Endodermal cell (in vitro differentiated cells): Measurements from ENCODE around the gene S100P. TPM values are rescaled to one million over a fixed set of nuclear protein-coding genes. Genes with fewer than 3 reads are reported as not detected.

Experiments used
- DNase-seq: peaks from one replicate; pipeline ENCODE4 v3.0.0-alpha.2; 2017
- H3K27ac ChIP-seq: 2 replicates; pipeline ENCODE4 v1.5.1; 2013; ENCODE audit warnings: mild to moderate bottlenecking, low read depth, low read length, moderate library complexity
- H3K27me3 ChIP-seq: 2 replicates; pipeline ENCODE4 v1.6.1; 2013; ENCODE audit warnings: mild to moderate bottlenecking, low read length, moderate library complexity; ENCODE audit not compliant: insufficient read depth, control insufficient read depth, poor library complexity, severe bottlenecking
- H3K36me3 ChIP-seq: 2 replicates; pipeline ENCODE4 v1.7.0; 2013; ENCODE audit warnings: mild to moderate bottlenecking, low read length, moderate library complexity; ENCODE audit not compliant: control insufficient read depth, insufficient read depth
- H3K4me1 ChIP-seq: one replicate; pipeline ENCODE4 v1.7.0; 2013; ENCODE audit warnings: low read length; ENCODE audit not compliant: control insufficient read depth, insufficient read depth
- H3K4me3 ChIP-seq: 2 replicates; pipeline ENCODE4 v1.5.1; 2013; ENCODE audit warnings: mild to moderate bottlenecking, low read length, moderate library complexity
- H3K9ac ChIP-seq: 2 replicates; pipeline ENCODE4 v1.6.1; 2013; ENCODE audit warnings: mild to moderate bottlenecking, low read length, moderate library complexity; ENCODE audit not compliant: poor library complexity, severe bottlenecking; ENCODE audit errors: extremely low read depth
- H3K9me3 ChIP-seq: 2 replicates; pipeline ENCODE4 v1.6.1; 2013; ENCODE audit warnings: mild to moderate bottlenecking, low read length, moderate library complexity; ENCODE audit not compliant: control insufficient read depth
- H3K27ac Mint-ChIP-seq: 2 replicates; pipeline ENCODE4 v1.8.0; 2020; ENCODE audit warnings: mixed read lengths
- H3K27me3 Mint-ChIP-seq: 2 replicates; pipeline ENCODE4 v1.8.0; 2021; ENCODE audit warnings: mild to moderate bottlenecking, mixed read lengths; ENCODE audit not compliant: insufficient read depth
- H3K36me3 Mint-ChIP-seq: 2 replicates; pipeline ENCODE4 v1.8.0; 2020; ENCODE audit warnings: low read depth, mixed read lengths
- H3K4me1 Mint-ChIP-seq: 2 replicates; pipeline ENCODE4 v1.8.0; 2020; ENCODE audit warnings: mixed read lengths
- H3K4me3 Mint-ChIP-seq: 2 replicates; pipeline ENCODE4 v1.8.0; 2020; ENCODE audit warnings: mild to moderate bottlenecking, moderate library complexity, mixed read lengths
- H3K9me3 Mint-ChIP-seq: 2 replicates; pipeline ENCODE4 v1.8.0; 2020; ENCODE audit warnings: mild to moderate bottlenecking, mixed read lengths
- WGBS, 2 experiments: methylation state at CpG; one replicate each; pipeline versions ENCODE4 v1.1.5 to v1.1.7; 2013; ENCODE audit warnings: missing lambda C conversion rate in 2 of 2, mixed read lengths in 1 of 2; ENCODE audit not compliant: insufficient coverage in 1 of 2, insufficient read length in 1 of 2; 5-methylcytosine and 5-hydroxymethylcytosine counted together
- total RNA-seq, 2 donors: library from RNA; stranded (reverse); fragmentation: NEBNext Ultra II Directional in 1 of 2; extraction: Animal tissue kit (Norgen Biotek cat#: 25700) in 1 of 2; gene quantifications; 2 replicates in 1 of 2; 3 replicates in 1 of 2; pipeline ENCODE4 v1.2.1, GENCODE V29; 2021
- TF ChIP-seq, protein P1 (sequence below): fragments of 200-600 bp; sonication (generic); conservative IDR thresholded peaks from 2 replicates; pipeline ENCODE4 v1.5.0; 2021; ENCODE audit warnings: antibody characterized with exemption, mild to moderate bottlenecking

The S100P gene
- total RNA-seq, 2 donors from 2014 or later = not detected

DNA sequence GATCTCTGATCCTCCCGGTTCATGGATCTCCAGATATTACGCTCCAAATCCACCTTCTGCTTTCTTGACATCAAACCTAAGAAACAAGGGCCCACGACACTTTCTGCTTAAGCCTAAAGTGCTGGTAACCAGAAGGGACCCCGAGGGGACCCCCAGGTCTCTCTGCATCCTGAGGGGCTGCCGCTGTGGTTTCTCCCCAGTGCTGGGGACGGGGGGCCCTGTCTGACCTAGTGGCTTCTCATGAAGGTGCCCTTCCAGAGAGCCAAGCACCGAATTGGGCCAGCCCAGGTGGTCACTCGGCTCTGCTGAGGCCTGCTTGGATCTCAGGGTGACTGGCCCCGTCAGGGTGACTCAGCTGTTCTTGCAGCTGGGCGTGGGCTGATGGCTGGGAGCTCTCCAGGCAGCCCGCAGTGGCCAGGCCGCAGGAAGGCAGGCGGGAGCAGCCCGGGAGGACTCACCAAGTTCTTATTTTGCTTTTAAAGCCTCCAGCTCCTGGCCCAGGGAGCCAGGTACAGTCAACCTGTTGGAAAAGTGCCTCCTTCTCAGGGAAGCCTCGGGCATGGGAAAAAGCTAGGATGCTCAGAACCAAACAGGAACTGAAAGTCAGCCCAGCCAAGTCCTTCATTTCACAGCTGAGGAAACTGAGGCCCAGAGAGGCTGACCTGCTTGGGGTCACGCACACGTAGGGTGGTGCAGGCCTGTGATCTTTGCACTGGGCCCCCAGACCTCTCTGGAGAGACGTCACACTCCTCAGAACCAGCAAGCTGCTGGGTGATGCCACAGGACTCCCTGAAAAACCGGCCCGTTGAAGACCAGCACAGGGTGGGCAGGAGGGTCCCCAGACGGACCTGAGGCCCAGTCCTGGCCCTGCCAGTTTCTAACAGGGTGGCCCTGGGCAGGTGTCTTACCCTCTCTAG lies 39.0 kb downstream of the S100P start:
- peak; percentile 71 for DNase-seq
- no peak overlapping the region for H3K4me3 ChIP-seq
- Mint-ChIP-seq H3K4me3 (no peak overlapping the region), H3K36me3 (no peaks in the 10 kb centered on the region), H3K27me3 (peaks cover 4% of the 10 kb centered on the region), H3K27ac (peak overlapping the region; percentile 81), H3K4me1 (peaks cover 2% of the 10 kb centered on the region), H3K9me3 (no peaks in the 10 kb centered on the region)
- no peaks in the 10 kb centered on the region for H3K36me3 ChIP-seq
- no peak overlapping the region for H3K27ac ChIP-seq
- WGBS, 2 experiments = 89 to 92% methylated on average over 15 to 21 of the region's 21 CpGs
- no peak overlapping the region for H3K9ac ChIP-seq
- no peaks in the 10 kb centered on the region for H3K4me1 ChIP-seq
- H3K9me3 ChIP-seq = no peaks in the 10 kb centered on the region
- no peaks in the 10 kb centered on the region for H3K27me3 ChIP-seq
- TF ChIP-seq, protein P1, sequence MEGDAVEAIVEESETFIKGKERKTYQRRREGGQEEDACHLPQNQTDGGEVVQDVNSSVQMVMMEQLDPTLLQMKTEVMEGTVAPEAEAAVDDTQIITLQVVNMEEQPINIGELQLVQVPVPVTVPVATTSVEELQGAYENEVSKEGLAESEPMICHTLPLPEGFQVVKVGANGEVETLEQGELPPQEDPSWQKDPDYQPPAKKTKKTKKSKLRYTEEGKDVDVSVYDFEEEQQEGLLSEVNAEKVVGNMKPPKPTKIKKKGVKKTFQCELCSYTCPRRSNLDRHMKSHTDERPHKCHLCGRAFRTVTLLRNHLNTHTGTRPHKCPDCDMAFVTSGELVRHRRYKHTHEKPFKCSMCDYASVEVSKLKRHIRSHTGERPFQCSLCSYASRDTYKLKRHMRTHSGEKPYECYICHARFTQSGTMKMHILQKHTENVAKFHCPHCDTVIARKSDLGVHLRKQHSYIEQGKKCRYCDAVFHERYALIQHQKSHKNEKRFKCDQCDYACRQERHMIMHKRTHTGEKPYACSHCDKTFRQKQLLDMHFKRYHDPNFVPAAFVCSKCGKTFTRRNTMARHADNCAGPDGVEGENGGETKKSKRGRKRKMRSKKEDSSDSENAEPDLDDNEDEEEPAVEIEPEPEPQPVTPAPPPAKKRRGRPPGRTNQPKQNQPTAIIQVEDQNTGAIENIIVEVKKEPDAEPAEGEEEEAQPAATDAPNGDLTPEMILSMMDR = no peak

GRCh38 chr4:6733358-6734164 lies 39.9 kb downstream of the S100P start:
- H3K27ac Mint-ChIP-seq = no peak overlapping the region
- no peaks in the 10 kb centered on the region for H3K36me3 Mint-ChIP-seq
- H3K4me1 Mint-ChIP-seq = no peaks in the 10 kb centered on the region
- H3K9me3 ChIP-seq = no peaks in the 10 kb centered on the region
- H3K36me3 ChIP-seq = no peaks in the 10 kb centered on the region
- no peak overlapping the region for H3K27ac ChIP-seq
- H3K4me3 Mint-ChIP-seq = no peak overlapping the region
- no peaks in the 10 kb centered on the region for H3K27me3 ChIP-seq
- H3K4me1 ChIP-seq = no peaks in the 10 kb centered on the region
- H3K27me3 Mint-ChIP-seq = peaks cover 4% of the 10 kb centered on the region
- H3K4me3 ChIP-seq = no peak overlapping the region
- no peak overlapping the region for H3K9ac ChIP-seq
- H3K9me3 Mint-ChIP-seq = no peaks in the 10 kb centered on the region
- WGBS, 2 experiments = 92 to 93% methylated on average over 24 to 27 of the region's 27 CpGs
- DNase-seq = no peak
- TF ChIP-seq, protein P1 = no peak

DNA sequence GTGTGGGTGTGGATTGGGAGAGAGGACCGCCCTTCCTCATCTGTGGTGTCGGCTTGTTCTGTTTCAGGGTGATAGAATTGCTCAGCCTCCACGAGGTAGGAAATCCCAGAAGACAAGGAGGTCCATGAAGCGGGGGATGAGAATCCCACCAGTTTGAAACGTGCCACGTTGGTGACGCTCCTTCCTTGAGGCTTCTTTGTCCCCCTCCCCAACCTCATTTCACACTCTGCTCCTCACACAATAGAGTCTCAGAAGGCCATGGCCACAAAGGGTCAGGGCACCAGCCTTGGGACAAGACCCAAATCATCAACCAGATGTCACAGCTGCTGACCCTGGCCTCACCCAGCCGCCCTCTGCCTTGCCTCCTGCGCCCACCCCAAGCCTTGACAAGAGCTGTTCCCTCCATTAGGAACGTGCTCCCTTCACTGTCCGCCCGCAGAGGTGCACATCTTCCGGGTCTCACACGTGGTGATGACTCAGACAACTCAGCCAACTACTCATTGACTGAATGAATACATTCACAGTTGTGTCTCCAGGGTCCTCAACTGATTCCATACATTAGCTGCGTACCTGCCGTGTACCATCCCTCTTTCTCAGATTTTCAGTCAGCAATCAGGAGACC lies 40.6 kb downstream of the S100P start:
- no peaks in the 10 kb centered on the region for H3K4me1 Mint-ChIP-seq
- no peak overlapping the region for H3K9ac ChIP-seq
- no peaks in the 10 kb centered on the region for H3K36me3 Mint-ChIP-seq
- H3K27ac ChIP-seq = no peak overlapping the region
- H3K36me3 ChIP-seq = no peaks in the 10 kb centered on the region
- no peaks in the 10 kb centered on the region for H3K9me3 Mint-ChIP-seq
- peaks cover 4% of the 10 kb centered on the region for H3K27me3 Mint-ChIP-seq
- no peak overlapping the region for H3K27ac Mint-ChIP-seq
- 91% methylated on average over 14 to 16 of the region's 16 CpGs for WGBS, 2 experiments
- H3K4me3 Mint-ChIP-seq = no peak overlapping the region
- no peaks in the 10 kb centered on the region for H3K4me1 ChIP-seq
- no peaks in the 10 kb centered on the region for H3K9me3 ChIP-seq
- TF ChIP-seq, protein P1 = no peak
- no peak for DNase-seq
- no peak overlapping the region for H3K4me3 ChIP-seq
- H3K27me3 ChIP-seq = no peaks in the 10 kb centered on the region
